ENCODE data around the gene WNK4. TPM values are rescaled to one million over a fixed set of nuclear protein-coding genes. Genes with fewer than 3 reads are reported as not detected.

WNK4 gene
- total and polyA plus RNA-seq, 9 of the 15 experiments (the other 6 are each of a cell fraction or from before 2014, with no cell fraction given), result 0.32 to 25.8 (median 4.5) TPM

- peak; percentile 38 for TF ChIP-seq ZBTB40 (IDR thresholded peaks at IDR 0.05)
- TF ChIP-seq ZBTB40 (CRISPR knock-in tag; IDR thresholded peaks at IDR 0.05), result no peak
- TF ChIP-seq NFXL1 (CRISPR knock-in tag; IDR thresholded peaks at IDR 0.05), result no peak
- TF ChIP-seq TAF7 (tag; IDR thresholded peaks at IDR 0.05), result no peak
- TF ChIP-seq ZNF445 (CRISPR knock-in tag; IDR thresholded peaks at IDR 0.05; ENCODE audit: low read depth), result no peak
- TF ChIP-seq ZNF384 (IDR thresholded peaks at IDR 0.05; ENCODE audit: low read depth, low read length), result no peak
- no peak for TF ChIP-seq KAT7 (CRISPR knock-in tag; IDR thresholded peaks at IDR 0.05; ENCODE audit: borderline replicate concordance)
- TF ChIP-seq MYNN (IDR thresholded peaks at IDR 0.05), result peak; percentile 73
- no peak for TF ChIP-seq MYNN (CRISPR knock-in tag; IDR thresholded peaks at IDR 0.05)
- TF ChIP-seq HDAC3 (IDR thresholded peaks at IDR 0.05; ENCODE audit: borderline replicate concordance, partially characterized antibody), result peak; percentile 91
- no peak for TF ChIP-seq ZNF830 (CRISPR knock-in tag; IDR thresholded peaks at IDR 0.05)
- TF ChIP-seq BDP1 (IDR thresholded peaks at IDR 0.05; ENCODE audit: insufficient read depth, insufficient read length), result no peak
- TF ChIP-seq ZNF436 (CRISPR knock-in tag; IDR thresholded peaks at IDR 0.05), result no peak
- no peak for TF ChIP-seq MAZ (CRISPR knock-in tag; conservative IDR thresholded peaks at IDR 0.05 in 1 of 2, IDR thresholded peaks at IDR 0.05 in 1 of 2)
These were observed 29.6 kb upstream of the WNK4 start (continued) for GRCh38 chr17:42750739-42751344.

Measured in K562 (cell line).